SK-N-SH treated with all-trans-retinoic acid at 6 μM for 48 hours (cell line): ENCODE data around the gene TMEM30A.

Experiments used
- ATAC-seq: fragments of 200-7000 bp; cut with Tn5 transposase; 3 replicates; pipeline ENCODE4 v1.9.1; 2020; ENCODE audit warnings: mild to moderate bottlenecking, moderate library complexity
- ARNTL ChIP-seq: fragments of 450-650 bp; formaldehyde crosslinking; IDR thresholded peaks from 2 replicates; pipeline ENCODE4 v1.5.0; 2020; ENCODE audit warnings: low read depth, mild to moderate bottlenecking, moderate library complexity, borderline replicate concordance
- BACH2 ChIP-seq: fragments of 250-450 bp; sonication (Bioruptor Pico); IDR thresholded peaks from 2 replicates; pipeline ENCODE4 v1.9.0; 2021; ENCODE audit warnings: mild to moderate bottlenecking, borderline replicate concordance
- CSDC2 ChIP-seq: fragments of 250-450 bp; sonication (Bioruptor Pico); IDR thresholded peaks from 2 replicates; pipeline ENCODE4 v1.5.0; 2020; ENCODE audit warnings: mild to moderate bottlenecking, moderate library complexity
- ESRRG ChIP-seq: fragments of 250-450 bp; sonication (Bioruptor Pico); IDR thresholded peaks from 2 replicates; pipeline ENCODE4 v1.6.1; 2021; ENCODE audit warnings: mild to moderate bottlenecking
- GLIS3 ChIP-seq: fragments of 250-450 bp; sonication (Bioruptor Pico); IDR thresholded peaks from 2 replicates; pipeline ENCODE4 v1.5.0; 2020; ENCODE audit warnings: mild to moderate bottlenecking, moderate library complexity
- ISL1 ChIP-seq: fragments of 250-450 bp; sonication (Bioruptor Pico); IDR thresholded peaks from 2 replicates; pipeline ENCODE4 v2.1.2; 2022; ENCODE audit warnings: mild to moderate bottlenecking, moderate library complexity
- OSR1 ChIP-seq: fragments of 250-450 bp; sonication (Bioruptor Pico); IDR thresholded peaks from 2 replicates; pipeline ENCODE4 v1.8.0; 2022; ENCODE audit warnings: moderate library complexity, mild to moderate bottlenecking, inconsistent platforms
- PPARA ChIP-seq: fragments of 250-450 bp; sonication (Bioruptor Pico); IDR thresholded peaks from 2 replicates; pipeline ENCODE4 v1.5.0; 2020; ENCODE audit warnings: mild to moderate bottlenecking, borderline replicate concordance
- RARB ChIP-seq: fragments of 250-450 bp; sonication (Bioruptor Pico); IDR thresholded peaks from 2 replicates; pipeline ENCODE4 v1.8.0; 2021; ENCODE audit warnings: mild to moderate bottlenecking, moderate library complexity
- SNAI2 ChIP-seq: fragments of 250-450 bp; sonication (Bioruptor Pico); IDR thresholded peaks from 2 replicates; pipeline ENCODE4 v1.5.0; 2020; ENCODE audit warnings: mild to moderate bottlenecking, moderate library complexity
- TCF4 ChIP-seq: fragments of 250-450 bp; sonication (Bioruptor Pico); IDR thresholded peaks from 2 replicates; pipeline ENCODE4 v1.8.0; 2021; ENCODE audit warnings: mild to moderate bottlenecking, moderate library complexity, borderline replicate concordance
- TOX ChIP-seq: fragments of 250-450 bp; sonication (Bioruptor Pico); IDR thresholded peaks from 2 replicates; pipeline ENCODE4 v1.8.0; 2021; ENCODE audit warnings: mild to moderate bottlenecking, moderate library complexity, borderline replicate concordance
- ZC3H10 ChIP-seq: fragments of 250-450 bp; sonication (Bioruptor Pico); IDR thresholded peaks from 2 replicates; pipeline ENCODE4 v1.5.1; 2021; ENCODE audit warnings: mild to moderate bottlenecking, moderate library complexity
- ZFP3 ChIP-seq: fragments of 250-450 bp; sonication (Bioruptor Pico); IDR thresholded peaks from 2 replicates; pipeline ENCODE4 v1.5.0; 2020; ENCODE audit warnings: mild to moderate bottlenecking, moderate library complexity
- ZFP30 ChIP-seq: fragments of 450-650 bp; formaldehyde crosslinking; IDR thresholded peaks from 2 replicates; pipeline ENCODE4 v1.5.0; 2022; ENCODE audit warnings: mild to moderate bottlenecking, moderate library complexity
- ZNF565 ChIP-seq: fragments of 450-650 bp; formaldehyde crosslinking; conservative IDR thresholded peaks from 2 replicates; pipeline ENCODE4 v1.5.0; 2020; ENCODE audit warnings: low read depth, mild to moderate bottlenecking, moderate library complexity
- ZNF70 ChIP-seq: fragments of 450-650 bp; formaldehyde crosslinking; IDR thresholded peaks from 2 replicates; pipeline ENCODE4 v1.5.0; 2020; ENCODE audit warnings: mild to moderate bottlenecking, moderate library complexity
- ZNF8 ChIP-seq: fragments of 450-650 bp; formaldehyde crosslinking; IDR thresholded peaks from 2 replicates; pipeline ENCODE4 v1.5.0; 2020; ENCODE audit warnings: mild to moderate bottlenecking, moderate library complexity
- TF ChIP-seq, protein P1 (sequence below): fragments of 250-450 bp; sonication (Bioruptor Pico); IDR thresholded peaks from 2 replicates; pipeline ENCODE4 v1.5.1; 2021; ENCODE audit warnings: mild to moderate bottlenecking, moderate library complexity
- TF ChIP-seq, protein P2 (sequence below): fragments of 250-450 bp; sonication (Bioruptor Pico); IDR thresholded peaks from 2 replicates; pipeline ENCODE4 v1.5.1; 2020; ENCODE audit warnings: low read depth, mild to moderate bottlenecking, moderate library complexity
- TF ChIP-seq, protein P3 (sequence below): fragments of 250-450 bp; sonication (Bioruptor Pico); IDR thresholded peaks from 2 replicates; pipeline ENCODE4 v1.8.0; 2021; ENCODE audit warnings: low read depth, mild to moderate bottlenecking, moderate library complexity, borderline replicate concordance
- TF ChIP-seq, protein P4 (sequence below): fragments of 250-450 bp; sonication (Bioruptor Pico); IDR thresholded peaks from 2 replicates; pipeline ENCODE4 v1.5.0; 2020; ENCODE audit warnings: mild to moderate bottlenecking, moderate library complexity

The TMEM30A gene

DNA sequence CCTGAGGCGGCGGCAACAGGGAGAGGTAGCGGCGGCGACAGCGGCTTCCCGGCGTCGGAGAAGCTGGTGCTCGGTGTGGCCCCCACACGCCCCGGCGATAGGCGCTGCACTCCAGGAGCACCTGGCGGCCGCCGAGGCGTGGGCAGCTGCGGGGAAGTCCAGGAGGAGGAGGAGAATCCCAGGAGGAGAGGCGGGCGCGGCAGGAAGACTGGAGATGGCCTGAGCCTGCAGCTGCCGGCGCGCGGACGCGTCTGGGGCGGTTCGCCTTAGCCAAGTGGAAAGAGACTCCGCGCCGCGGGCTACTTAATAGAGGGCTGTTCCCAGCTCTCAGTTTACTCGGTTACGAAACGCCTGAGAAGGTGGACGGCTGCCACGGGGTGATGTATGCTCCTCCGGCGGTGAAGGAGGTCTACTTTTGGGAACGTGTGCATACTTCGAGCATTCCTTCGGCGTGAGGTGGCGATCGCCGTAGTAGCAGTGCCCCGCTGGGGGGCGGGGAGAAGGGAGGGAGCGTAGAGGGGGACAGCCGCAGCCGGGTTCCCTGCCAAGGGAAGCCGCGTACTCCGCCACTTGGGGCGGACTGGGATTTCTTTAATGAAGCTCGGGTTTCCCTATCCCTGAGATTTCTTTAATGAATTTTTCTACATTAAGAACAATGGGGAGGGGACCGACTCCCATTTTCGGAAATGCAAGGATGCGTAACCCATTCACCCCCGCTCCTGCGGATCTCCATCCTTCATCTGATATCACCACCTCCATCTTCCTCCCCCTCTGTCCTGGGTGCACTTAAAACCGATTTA, 78.6 kb downstream of the TMEM30A start, which contains the start of gene COL12A1:
Gene COL12A1 (minus strand): TSS at position 278 of the 800 bp plus-strand sequence. CDS start 3,261 bp downstream, outside the sequence.
- TF ChIP-seq CSDC2 (CRISPR knock-in tag): no peak
- TF ChIP-seq, protein P1, sequence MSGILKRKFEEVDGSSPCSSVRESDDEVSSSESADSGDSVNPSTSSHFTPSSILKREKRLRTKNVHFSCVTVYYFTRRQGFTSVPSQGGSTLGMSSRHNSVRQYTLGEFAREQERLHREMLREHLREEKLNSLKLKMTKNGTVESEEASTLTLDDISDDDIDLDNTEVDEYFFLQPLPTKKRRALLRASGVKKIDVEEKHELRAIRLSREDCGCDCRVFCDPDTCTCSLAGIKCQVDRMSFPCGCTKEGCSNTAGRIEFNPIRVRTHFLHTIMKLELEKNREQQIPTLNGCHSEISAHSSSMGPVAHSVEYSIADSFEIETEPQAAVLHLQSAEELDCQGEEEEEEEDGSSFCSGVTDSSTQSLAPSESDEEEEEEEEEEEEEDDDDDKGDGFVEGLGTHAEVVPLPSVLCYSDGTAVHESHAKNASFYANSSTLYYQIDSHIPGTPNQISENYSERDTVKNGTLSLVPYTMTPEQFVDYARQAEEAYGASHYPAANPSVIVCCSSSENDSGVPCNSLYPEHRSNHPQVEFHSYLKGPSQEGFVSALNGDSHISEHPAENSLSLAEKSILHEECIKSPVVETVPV (CRISPR knock-in tag): no peak
- no peak for TF ChIP-seq ARNTL (CRISPR knock-in tag)
- TF ChIP-seq GLIS3 (CRISPR knock-in tag): no peak
- no peak for TF ChIP-seq ESRRG (CRISPR knock-in tag)
- TF ChIP-seq ZFP3 (CRISPR knock-in tag): no peak
- peak; percentile 39 for ATAC-seq

DNA sequence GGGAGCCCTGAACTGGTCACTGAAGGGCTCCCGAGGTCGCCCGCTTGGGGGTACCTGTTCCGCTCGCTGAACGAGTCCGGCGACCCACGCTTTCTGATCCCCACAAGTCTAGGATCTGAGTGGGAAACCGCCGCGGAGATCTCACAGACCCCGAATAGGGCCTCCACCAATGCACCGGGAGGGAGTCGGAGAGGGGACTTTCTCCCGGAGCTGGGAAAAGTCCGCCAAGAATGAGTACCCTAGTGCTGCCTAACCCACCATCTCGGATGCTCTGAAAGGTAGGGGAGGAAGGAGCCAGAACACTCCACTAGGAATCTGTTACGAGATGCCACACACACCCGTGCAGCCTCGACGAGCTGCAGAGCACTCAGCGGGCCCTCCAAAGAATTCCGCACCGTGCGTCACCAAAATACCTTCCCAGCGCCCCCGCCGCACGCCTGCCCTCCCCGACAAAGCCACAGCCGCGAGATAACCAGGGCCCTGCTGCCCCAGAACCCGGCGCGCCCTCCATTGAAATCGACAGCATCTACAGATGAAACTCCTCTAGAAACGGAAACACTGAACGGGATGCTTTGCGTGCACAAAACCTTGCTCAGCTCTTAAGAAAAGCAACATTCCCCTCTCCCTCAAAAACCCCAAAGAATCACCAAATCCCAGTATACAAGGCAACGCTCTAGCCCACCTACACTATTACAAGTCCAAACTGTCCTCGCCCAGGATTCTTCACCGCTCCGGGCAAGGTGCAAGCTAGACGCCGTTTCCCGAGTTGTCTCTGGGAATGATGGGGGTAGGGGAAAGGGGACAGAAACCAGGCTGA, 79.4 kb downstream of the TMEM30A start:
- ATAC-seq: no peak
- TF ChIP-seq ESRRG (CRISPR knock-in tag): no peak
- TF ChIP-seq, protein P1 (CRISPR knock-in tag): no peak
- TF ChIP-seq ISL1 (CRISPR knock-in tag): no peak
- no peak for TF ChIP-seq TOX (CRISPR knock-in tag)
- TF ChIP-seq BACH2 (CRISPR knock-in tag): no peak
- TF ChIP-seq, protein P2, sequence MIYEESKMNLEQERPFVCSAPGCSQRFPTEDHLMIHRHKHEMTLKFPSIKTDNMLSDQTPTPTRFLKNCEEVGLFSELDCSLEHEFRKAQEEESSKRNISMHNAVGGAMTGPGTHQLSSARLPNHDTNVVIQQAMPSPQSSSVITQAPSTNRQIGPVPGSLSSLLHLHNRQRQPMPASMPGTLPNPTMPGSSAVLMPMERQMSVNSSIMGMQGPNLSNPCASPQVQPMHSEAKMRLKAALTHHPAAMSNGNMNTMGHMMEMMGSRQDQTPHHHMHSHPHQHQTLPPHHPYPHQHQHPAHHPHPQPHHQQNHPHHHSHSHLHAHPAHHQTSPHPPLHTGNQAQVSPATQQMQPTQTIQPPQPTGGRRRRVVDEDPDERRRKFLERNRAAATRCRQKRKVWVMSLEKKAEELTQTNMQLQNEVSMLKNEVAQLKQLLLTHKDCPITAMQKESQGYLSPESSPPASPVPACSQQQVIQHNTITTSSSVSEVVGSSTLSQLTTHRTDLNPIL (CRISPR knock-in tag): no peak
- no peak for TF ChIP-seq ZFP3 (CRISPR knock-in tag)
- TF ChIP-seq ARNTL (CRISPR knock-in tag): no peak
- TF ChIP-seq ZNF8: no peak
- TF ChIP-seq CSDC2 (CRISPR knock-in tag): no peak
- TF ChIP-seq ZNF565 (CRISPR knock-in tag): no peak
- no peak for TF ChIP-seq ZC3H10 (CRISPR knock-in tag)

DNA sequence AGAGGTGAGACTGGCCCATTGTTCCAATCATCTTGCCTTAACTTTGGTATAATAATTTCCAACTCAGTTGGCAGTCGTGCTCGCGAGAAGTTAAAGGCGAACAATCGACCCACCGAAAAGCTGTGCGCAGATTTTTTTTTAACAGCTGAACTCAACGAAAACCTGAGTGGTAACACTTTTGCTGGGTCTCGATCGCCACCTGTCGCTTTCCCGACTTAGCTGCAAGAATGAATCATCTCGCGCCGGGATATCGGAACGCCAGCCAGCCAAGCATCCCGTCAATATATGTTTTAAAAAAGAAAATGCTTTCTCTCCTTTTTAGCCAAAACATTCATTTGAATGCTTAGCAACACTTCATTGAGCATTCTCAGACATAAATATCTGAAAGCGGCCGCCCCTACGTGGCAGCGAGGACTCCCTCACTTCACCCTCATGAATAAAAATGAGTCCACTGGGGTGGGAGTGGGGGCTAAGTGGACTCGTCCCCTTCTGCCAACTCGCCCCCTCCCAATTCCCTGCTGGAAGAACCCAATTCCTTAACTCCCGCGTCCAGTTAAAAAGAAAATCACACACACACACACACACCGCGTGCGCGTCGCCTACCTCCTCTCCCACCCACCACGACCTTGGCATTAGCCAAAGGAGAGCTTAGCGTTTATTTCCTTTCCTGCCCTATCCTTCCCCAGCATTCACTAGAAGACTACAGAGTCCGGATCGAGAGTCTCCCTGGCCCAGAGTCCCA, 80.2 kb downstream of the TMEM30A start:
- peak; percentile 40 for ATAC-seq
- TF ChIP-seq OSR1 (no peak), SNAI2 (CRISPR knock-in tag) (no peak)
- TF ChIP-seq, protein P3, sequence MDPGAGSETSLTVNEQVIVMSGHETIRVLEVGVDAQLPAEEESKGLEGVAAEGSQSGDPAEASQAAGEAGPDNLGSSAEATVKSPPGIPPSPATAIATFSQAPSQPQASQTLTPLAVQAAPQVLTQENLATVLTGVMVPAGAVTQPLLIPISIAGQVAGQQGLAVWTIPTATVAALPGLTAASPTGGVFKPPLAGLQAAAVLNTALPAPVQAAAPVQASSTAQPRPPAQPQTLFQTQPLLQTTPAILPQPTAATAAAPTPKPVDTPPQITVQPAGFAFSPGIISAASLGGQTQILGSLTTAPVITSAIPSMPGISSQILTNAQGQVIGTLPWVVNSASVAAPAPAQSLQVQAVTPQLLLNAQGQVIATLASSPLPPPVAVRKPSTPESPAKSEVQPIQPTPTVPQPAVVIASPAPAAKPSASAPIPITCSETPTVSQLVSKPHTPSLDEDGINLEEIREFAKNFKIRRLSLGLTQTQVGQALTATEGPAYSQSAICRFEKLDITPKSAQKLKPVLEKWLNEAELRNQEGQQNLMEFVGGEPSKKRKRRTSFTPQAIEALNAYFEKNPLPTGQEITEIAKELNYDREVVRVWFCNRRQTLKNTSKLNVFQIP: no peak

DNA sequence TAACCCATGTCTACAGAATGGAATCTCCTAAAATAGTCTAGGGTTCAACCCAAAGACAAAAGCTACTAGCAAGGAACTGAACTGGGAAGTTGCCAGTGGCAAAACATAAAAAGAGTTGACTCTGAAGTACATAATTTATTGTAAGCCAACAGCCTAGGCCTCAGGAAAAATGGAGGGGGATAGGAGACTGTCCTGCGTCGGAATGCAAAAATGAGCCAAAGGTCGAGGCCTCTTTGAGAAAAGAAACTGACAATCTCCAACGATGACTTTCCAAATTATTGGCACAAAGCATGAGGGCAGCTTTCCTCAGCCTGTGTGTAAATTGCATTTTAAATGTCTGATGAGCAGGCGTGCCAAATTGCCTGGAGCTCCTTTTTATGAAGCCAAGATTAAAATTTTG, 80.9 kb downstream of the TMEM30A start:
- ATAC-seq: no peak

More for the DNA sequence above, 80.9 kb downstream of the TMEM30A start:
- TF ChIP-seq PPARA (CRISPR knock-in tag) (no peak), ZNF70 (CRISPR knock-in tag) (no peak), ZFP30 (no peak), RARB (no peak), ESRRG (CRISPR knock-in tag) (no peak), TCF4 (no peak), ZNF8 (no peak), ZC3H10 (CRISPR knock-in tag) (no peak)
- TF ChIP-seq, protein P2 (CRISPR knock-in tag): no peak
- TF ChIP-seq, protein P4, sequence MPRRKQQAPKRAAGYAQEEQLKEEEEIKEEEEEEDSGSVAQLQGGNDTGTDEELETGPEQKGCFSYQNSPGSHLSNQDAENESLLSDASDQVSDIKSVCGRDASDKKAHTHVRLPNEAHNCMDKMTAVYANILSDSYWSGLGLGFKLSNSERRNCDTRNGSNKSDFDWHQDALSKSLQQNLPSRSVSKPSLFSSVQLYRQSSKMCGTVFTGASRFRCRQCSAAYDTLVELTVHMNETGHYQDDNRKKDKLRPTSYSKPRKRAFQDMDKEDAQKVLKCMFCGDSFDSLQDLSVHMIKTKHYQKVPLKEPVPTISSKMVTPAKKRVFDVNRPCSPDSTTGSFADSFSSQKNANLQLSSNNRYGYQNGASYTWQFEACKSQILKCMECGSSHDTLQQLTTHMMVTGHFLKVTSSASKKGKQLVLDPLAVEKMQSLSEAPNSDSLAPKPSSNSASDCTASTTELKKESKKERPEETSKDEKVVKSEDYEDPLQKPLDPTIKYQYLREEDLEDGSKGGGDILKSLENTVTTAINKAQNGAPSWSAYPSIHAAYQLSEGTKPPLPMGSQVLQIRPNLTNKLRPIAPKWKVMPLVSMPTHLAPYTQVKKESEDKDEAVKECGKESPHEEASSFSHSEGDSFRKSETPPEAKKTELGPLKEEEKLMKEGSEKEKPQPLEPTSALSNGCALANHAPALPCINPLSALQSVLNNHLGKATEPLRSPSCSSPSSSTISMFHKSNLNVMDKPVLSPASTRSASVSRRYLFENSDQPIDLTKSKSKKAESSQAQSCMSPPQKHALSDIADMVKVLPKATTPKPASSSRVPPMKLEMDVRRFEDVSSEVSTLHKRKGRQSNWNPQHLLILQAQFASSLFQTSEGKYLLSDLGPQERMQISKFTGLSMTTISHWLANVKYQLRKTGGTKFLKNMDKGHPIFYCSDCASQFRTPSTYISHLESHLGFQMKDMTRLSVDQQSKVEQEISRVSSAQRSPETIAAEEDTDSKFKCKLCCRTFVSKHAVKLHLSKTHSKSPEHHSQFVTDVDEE: no peak
